DOHH2 (cell line): ENCODE measurements around the gene DOCK1.

Experiments used
- CTCF ChIP-seq: fragments of 200-600 bp; sonication (generic); IDR thresholded peaks from one replicate; pipeline ENCODE4 v1.5.1; 2014; ENCODE audit warnings: antibody characterized with exemption, mild to moderate bottlenecking, low read depth, low read length; ENCODE audit not compliant: poor library complexity, severe bottlenecking
- EZH2phosphoT487 ChIP-seq: fragments of 200-600 bp; sonication (generic); IDR thresholded peaks from 2 replicates; pipeline ENCODE4 v1.6.1; 2017; ENCODE audit warnings: borderline replicate concordance, mild to moderate bottlenecking, antibody characterized with exemption, low read length, moderate library complexity, mixed read lengths

- TF ChIP-seq CTCF (no peak), EZH2phosphoT487 (no peak)
These were observed 27.9 kb downstream of the DOCK1 start for GRCh38 chr10:126933116-126933515.
